AG08396 (cell line): ENCODE data around the gene YIF1B.
"Not testable (repeated sequence)": the region's sequence is repeated elsewhere in the genome, so short reads cannot be mapped to it uniquely, and the experiment has no call there.

Source experiments
- DNase-seq: peaks from one replicate; pipeline ENCODE4 v3.0.0; 2012; ENCODE audit warnings: low spot score, mixed read lengths

Gene YIF1B

DNA sequence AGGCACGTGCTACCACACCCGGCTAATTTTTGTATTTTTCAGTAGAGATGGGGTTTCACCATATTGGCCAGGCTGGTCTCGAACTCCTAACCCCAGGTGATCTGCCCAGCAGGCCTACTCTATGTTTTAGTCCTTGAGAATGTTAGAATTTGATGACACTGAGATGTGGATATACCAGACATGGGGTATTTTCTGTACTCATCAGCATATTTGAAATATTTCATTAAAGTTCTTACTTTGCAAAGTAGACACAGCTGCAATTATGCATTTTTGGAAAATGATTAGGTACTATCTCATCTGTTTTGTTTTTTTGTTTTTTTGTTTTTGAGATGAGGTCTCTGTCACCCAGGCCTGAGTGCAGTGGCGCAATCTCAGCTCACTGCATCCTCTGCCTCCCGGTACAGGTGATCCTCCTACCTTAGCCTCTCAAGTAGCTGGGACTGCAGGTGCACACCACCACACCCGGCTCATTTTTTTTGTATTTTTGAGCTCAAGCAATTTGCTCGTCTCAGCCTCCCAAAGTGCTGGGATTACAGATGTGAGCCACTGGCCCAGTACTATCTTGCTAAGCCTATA is 38.7 kb downstream of the YIF1B start:
- DNase-seq, result no peak

DNA sequence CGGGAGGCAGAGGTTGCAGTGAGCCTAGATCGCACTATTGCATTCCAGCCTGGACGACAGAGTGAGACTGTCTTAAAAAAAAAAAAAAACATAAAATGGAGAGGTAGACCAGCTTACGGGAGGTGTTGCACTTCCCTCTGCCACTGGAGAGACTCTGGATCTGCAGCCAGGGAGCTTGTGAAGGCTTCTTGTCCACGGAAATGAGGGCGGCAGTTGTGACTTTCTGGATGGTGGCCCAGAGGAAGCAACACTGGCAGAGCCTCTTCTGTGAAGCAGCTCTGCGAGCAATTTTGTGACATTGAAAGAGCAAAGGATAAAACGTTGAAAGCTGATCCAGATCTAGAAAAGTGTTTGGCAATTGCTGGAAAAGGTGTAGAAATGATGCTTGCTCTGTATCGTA is 41.0 kb downstream of the YIF1B start:
- DNase-seq, result no peak

DNA sequence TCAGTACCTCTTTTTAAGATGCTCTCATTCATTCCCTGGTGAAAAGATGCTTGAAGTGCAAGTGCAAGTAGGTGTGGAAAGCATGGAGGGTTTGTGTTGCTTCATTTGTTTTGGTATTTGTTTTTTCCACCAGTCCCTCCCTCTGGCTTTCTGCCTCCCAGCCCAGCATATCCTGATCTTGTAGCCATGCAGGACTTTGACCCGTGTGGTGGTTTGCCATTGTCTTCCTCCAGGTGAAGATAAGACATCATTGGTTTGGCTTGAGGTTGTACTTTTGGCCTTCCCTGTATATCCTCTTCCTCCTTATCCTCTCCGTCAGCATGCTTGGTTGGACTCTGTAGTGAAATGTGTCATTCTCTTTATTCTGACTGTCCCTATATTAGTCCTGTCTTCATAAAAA is 42.2 kb downstream of the YIF1B start:
- DNase-seq, result no peak

DNA sequence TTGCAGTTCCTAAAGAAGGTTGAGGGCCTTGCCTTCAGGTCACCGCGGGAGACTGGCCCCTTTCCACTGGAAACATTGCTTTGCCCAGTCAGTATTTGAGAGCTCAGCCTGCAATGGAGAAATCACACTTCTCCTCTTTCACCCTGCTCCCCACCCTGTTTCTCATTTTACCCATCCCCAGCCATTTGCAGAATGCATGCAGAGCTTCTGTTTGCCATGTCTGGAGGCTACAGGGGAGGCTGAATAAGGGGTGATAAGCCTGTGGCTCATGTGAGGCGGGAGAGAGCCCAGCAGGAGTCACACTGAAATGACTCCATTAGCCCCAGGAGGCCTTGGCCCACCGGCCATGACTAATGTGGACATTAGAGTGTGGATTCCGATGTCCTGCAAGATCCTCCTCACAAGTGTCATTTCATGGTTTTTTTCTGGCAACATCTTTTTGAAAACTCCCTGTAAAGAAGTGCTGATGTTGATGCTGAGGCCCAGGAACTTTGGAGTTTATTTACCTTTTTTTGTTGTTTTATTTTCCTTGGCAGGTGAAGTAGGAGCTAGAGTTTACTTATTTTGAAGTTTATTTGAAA is 45.1 kb downstream of the YIF1B start:
- no peak for DNase-seq

DNA sequence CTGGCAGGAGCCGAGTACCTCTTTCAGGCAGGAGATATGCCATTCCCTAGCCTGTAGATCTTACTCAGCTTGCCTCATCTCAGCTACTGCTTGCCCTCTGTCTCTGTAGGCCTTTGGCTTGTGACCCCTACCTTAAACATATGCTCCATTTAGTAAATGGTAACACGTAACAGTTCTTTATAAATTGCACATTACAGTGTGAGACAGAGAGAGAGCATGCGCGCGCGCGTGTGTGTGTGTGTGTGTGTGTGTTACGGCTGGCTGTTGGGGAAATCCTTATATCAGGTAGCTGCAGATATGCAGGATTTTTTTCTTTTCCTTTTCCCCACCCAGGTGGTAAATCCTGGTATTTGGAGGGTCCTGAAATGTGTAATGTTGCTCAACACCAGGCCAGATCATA is 47.2 kb downstream of the YIF1B start:
- DNase-seq, result no peak

DNA sequence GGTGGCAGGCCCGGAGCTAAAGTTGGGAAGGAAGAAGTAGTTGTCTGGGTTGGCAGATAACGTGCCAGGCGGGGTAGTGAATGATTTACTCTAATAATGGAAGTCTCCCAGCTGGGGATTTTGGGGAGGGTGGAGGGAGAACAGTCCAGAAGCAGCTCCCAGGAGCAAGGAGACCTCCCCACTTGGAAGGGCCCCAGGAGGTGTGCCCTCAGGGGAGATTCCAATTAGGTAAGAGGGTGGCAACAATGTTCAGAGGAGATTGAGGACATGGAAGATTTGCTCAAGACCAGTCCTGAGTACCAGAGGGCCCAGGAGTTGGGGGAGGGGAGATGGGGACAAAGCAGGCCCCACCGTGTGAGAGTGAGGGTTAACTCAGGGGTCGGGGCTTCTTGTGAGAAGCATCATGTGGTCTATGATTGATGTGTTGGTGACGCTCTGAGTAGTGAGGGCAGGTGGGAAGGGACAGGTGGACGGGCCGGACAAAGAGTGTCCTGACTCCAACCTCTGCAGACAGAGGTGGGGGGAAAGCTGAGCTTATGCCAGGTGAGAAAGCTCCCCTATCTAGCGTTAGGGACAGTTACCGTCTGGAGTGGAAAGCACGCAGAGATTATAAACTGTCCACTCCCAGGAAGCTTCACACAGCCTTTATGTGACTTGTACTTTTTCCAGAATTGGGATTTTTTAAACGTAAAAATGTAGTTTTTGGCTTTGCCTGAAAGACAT is 47.8 kb downstream of the YIF1B start:
- DNase-seq, result no peak

DNA sequence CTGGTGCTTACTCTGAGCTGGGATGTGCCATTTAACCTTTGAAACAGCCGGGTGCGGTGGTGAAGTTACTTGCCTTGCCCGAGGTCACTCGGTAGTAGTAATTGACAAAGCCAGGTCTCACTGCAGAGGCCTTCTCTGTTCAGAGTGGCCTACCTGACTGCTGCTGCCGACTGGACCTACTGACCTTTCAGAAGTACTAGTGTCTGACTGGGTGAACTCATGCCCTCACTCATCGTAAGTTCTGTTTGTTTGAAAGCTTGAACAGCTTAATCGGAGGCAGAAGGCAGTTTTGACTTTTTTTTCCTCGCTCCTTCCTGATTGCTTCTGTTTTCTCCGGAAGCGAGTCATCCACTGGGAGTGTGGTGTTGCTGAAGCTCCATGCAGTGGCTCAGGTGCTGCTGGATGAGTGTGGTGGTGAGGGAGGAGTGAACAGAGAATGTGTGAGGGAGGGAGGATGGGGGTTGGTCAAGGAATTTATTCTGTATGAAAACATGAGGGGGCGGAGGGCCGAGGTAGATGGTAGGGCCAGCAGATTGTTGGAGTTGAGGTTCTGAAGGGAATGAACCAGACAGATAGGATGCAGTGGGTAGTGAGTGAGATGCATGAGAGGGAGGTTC is 48.7 kb downstream of the YIF1B start:
- no peak for DNase-seq

DNA sequence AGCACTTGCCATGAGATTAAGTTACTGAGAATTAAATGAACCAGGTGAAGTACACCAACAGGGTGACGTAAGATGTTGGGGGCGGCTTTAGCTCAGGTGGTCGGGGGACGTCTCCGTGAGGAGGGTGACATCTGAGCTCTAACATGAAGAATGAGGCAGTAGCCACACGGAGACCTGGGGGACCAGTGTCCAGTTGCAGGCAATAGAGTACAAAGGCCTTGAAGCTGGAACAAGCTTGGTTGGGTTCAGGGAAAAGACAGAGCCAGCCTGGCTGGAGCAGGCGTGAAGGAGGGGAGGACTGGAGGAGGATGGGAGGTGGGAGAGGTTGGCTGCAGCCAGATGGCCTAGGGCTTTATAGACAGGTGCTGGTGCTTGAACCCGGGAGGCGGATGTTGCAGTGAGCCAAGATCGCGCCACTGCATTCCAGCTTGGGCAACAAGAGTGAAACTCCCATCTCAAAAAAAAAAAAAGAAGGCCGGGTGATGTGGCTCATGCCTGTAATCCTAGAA is 49.8 kb downstream of the YIF1B start:
- no peak for DNase-seq

DNA sequence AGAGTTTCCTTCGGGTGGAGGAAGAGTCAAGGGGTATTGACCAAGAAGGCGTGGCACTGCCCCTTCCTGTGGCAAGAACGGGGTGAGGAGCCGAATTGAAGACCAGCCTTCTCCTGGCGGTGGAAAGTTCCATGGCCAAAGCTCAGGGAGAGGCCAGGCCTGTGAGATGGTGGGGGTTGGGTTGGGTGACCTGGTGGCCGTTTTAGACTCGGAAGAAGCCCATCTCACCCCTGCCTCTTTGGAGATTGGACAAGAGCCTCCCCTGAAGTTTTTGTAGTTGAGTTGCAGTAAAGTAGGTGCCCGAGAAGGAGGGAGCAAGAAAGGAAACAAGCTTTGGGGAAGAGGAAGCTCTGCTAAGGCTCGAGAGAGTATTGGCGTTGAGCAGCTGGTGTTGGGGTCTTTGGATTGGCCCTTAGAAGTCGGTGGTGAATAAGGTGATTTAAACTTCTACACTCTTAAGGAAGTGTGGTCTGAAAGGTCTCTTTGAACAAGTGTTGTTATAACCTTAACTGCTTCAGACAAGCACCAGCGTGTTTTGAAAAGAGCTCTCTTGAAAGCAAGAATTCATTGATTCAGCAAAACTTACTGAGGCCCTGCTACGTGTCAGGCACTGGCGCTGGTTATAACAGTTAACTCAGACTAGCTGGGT is 50.4 kb downstream of the YIF1B start:
- no peak for DNase-seq

DNA sequence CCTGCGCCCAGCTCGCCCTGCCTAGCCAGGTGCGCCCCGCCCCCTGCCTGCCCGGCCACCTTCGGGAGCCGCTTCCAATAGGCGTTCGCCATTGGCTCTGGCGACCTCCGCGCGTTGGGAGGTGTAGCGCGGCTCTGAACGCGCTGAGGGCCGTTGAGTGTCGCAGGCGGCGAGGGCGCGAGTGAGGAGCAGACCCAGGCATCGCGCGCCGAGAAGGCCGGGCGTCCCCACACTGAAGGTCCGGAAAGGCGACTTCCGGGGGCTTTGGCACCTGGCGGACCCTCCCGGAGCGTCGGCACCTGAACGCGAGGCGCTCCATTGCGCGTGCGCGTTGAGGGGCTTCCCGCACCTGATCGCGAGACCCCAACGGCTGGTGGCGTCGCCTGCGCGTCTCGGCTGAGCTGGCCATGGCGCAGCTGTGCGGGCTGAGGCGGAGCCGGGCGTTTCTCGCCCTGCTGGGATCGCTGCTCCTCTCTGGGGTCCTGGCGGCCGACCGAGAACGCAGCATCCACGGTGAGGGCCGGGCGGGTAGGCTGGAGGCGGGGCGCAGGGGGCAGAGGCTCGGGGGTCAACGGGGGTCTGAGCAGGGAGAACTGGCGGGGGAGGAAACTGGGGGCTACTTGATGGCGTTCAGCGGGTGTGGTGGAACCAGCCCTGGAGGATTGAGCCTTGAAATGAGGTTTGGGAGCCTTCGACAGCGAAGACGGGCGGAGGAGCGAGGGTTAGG is 51.1 kb downstream of the YIF1B start, which contains the start of gene SPINT2:
SPINT2 (plus strand) TSS at position 88 of the 727 bp plus-strand sequence; CDS start at position 408, 320 bp downstream.
- no peak for DNase-seq

DNA sequence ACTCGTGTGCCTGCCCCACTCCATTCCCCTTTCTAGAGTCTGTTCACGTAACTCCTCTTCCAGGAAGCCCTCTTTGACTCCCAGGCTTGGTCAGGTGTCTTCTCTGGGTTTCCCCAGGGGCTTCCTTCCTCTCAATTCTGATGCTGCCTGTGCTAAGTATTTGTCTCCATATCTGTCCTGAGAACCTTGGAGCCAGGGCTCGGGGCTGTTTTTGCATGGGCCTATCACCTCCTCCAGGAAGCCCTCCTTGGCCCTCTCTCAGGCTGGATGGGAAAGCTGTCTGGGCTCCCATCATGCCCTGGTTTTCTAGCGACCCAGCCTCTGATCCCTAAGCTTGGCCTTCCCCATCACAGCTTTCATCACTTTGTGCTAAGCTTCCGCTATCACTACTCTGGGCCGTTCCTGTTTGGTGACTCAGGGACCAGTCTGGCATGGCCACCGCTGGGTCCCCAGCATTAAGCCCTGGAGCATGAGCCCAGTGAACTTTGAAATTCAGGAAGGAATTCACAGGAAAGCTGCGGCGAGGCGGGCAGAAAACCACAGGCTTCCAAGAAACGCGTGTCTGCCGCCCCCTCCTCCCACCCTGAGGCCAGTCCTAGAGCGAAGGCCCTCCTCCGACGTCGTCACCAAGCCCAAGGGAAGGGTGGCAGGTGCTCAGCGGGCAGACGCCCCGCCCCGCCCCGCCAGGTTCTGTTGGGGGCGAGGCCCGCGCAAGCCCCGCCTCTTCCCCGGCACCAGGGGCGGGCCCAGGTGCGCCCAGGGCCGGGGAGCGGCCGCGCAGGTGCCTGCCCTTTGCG is 51.9 kb downstream of the YIF1B start:
- DNase-seq, result peak; percentile 63

DNA sequence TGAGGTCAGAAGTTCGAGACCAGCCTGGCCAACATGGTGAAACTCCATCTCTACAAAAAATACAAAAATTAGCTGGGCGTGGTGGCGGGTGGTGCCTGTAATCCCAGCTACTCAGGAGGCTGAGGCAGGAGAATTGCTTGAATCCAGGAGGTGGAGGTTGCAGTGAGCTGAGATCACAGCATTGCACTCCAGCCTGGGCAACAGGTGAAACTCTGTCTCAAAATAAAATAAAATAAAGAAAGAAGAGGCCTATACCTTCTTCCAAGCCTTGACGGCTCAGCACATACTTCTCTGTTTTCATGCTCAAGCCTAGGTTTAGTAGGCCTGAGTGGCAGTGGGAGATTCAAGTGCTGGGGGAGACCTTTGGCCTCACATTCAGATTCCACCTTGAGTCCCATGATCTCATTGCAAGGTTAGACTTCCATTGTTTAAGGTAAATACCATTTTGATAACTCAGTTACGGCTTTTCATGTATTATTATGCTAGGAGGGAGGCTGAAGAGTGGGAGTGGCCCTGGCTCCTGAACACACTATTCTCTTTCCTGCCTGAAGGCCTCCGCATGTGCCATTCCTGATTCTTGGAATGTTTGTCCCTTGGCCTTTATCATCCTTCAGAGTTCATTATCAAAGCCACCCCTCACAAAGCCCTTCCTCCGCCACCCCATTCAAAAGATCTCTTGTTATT is 53.0 kb downstream of the YIF1B start:
- DNase-seq, result no peak

DNA sequence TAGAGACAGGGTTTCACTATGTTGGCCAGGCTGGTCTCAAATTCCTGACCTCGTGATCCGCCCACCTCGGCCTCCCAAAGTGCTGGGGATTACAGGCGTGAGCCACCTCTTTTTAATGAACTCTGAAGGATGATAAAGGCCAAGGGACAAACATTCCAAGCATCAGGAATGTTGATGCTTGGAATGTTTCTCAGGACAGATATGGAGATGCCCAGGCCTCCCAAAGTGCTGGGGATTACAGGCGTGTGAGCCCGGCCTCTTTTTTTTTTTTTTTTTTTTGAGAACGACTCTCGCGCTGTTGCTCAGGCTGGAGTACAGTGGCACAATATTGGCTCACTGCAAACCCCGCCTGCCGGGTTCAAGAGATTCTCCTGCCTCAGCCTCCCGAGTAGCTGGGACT is 53.8 kb downstream of the YIF1B start:
- DNase-seq, result not testable (repeated sequence)

DNA sequence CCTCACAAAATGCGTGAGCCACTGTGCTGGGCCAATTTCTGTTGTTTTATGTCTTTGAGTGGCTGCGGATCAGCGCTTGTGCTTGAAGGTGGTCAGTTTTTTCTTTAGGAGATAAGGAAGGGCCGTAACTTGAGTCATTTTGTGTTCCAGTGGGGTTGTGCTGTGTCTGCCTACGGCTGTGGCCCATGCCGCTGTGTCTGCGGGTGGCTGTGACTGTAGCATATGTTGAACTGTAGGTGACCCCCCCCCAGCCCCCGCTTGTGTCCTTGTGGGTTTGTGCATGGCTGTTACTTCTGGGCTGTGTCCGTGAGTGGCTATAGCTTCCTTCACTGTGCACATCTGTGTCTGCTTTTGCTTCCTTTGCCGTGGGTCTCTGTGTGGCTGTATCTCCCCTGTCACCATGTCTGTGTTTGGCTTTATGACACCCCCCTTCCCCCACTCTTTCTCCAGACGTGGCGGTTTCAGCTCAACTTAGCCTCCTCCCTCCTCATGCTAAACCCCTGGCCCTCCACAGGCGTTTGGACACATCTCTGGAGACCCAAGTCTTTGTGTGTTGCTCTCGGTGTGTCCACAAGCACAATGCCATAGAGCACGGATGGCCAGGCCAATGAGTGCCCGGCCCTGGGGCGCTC is 60.2 kb downstream of the YIF1B start:
- DNase-seq, result no peak

DNA sequence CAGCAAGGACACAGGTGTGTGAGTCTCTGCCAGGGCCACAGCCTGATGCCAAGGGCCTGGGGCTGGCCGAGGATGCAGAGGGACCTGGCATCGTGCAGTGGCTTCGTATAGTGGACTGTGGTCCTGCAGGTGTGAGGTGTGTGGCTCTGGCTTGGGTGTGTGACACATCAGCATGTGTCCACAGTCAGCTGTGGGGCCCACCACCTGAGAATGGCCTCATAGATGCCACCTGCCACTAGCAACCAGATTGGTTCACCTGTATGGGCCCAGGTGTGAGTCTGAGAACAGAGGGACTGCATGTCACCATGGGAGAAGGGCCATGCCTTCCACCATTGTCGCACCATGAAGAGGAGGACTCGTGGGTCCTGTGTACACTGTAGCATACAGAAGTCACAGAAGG is 62.0 kb downstream of the YIF1B start:
- DNase-seq, result no peak
